ENCODE data around the gene TTLL4. TPM values are rescaled to one million over a fixed set of nuclear protein-coding genes. Genes with fewer than 3 reads are reported as not detected.

The TTLL4 gene
- total RNA-seq, 1 experiment from 2014 or later = 17.0 TPM

DNA sequence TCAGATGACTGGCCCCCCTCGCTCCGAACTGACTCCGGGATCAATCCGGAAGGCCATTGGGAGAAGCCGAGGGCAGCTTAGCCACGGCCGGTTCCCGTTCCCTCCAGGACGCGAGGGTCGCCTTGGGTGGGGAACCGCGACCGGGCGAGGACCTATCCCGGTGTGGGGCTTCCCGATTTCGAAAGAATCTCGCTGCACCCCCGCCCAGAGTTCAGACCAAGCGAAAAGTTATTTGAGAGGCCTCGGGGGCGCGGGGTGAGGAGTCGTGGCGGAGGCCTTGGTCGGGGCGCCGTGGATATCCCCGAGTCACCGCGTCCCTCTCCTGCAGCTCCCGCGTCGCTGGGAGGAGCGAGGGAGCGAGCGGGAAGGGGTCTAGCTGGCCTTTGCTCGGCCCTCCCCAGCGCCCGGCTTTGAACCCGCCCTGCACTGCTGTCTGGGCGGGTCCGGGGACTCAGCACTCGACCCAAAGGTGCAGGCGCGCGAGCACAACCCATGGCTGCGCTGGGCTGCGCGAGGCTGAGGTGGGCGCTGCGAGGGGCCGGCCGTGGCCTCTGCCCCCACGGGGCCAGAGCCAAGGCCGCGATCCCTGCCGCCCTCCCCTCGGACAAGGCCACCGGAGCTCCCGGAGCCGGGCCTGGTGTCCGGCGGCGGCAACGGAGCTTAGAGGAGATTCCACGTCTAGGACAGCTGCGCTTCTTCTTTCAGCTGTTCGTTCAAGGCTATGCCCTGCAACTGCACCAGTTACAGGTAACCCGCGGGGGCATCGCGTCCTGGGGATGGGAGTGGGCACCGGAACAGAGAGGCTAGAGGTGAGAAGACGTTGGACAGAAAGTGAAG is 71.3 kb downstream of the TTLL4 start, which contains the start of gene CYP27A1:
TSS of gene CYP27A1 (plus strand) at position 457 of the 837 bp plus-strand sequence. CDS start at position 493, 36 bp downstream.
- DNase-seq (ENCODE audit: low spot score) = no peak

DNA sequence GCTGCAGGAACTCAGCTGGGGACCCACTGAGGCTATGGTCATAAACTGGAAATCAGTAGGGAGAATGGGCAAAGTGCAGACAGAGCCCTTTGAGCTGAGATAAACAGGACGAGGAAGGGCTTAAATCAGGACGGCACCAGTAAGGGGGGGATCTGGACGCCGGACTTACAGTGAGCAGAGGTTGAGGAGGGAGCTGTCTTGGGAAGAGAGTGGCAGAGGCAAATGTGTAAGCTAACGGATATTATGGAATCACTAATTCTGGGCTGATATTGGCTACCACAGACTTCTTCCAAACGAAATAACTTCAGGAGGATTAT is 71.9 kb downstream of the TTLL4 start:
- DNase-seq (ENCODE audit: low spot score) = no peak

DNA sequence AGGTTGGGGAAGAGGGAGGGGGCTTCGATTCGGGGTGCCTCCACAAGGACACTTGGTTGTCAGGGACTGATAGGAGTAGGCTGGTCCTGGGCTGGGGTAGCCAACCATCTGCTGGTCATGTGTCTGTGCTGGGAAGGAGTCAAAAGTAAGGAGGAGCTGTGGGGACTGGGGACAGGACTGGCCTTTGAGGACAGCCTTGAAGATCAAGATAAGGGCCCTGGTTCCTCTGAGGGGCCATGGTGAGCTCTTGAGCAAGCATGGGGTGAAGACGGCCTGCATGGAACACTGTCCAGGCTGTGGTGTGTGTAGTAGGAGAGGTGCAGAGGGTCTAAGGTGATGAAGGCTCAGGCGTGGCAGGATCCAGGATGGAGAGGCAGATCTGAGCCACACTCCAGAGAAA is 73.1 kb downstream of the TTLL4 start:
- no peak for DNase-seq (ENCODE audit: low spot score)

DNA sequence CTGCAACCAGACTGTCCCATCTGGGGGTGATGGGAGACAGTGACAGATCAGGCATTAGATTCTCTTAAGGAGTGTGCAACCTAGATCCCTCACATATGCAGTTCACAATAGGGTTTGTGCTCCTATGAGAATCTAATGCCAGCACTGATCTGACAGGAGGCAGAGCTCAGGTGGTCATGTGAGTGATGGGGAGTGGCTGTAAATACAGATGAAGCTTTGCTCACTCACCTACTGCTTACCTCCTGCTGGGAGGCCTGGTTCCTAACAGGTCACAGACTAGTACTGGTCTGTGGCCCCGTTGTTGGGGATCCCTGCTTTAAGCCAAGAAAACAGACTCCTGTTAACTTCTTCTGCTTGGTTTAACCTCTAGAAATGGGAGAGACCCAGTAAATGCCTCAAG is 74.5 kb downstream of the TTLL4 start:
- DNase-seq (ENCODE audit: low spot score) = no peak

DNA sequence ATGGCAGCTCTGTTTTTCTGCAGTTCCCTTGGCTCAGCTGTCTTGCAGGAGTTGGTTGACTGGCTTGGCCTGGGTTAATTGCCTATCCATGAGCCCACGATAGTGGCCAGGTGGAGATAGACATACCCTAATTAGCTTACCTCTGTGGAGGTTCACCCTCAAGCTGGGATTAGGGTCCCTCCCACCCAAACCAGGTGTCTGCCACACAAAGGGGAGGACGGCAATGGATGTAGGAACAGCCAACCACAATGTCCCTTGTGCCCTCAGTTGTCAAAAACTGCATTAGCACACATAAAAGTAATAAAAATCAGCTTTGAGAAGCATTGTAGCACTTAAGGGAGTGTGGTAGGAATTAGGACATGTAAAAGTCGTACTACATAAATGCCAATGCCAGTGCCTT is 75.5 kb downstream of the TTLL4 start:
- no peak for DNase-seq (ENCODE audit: low spot score)

DNA sequence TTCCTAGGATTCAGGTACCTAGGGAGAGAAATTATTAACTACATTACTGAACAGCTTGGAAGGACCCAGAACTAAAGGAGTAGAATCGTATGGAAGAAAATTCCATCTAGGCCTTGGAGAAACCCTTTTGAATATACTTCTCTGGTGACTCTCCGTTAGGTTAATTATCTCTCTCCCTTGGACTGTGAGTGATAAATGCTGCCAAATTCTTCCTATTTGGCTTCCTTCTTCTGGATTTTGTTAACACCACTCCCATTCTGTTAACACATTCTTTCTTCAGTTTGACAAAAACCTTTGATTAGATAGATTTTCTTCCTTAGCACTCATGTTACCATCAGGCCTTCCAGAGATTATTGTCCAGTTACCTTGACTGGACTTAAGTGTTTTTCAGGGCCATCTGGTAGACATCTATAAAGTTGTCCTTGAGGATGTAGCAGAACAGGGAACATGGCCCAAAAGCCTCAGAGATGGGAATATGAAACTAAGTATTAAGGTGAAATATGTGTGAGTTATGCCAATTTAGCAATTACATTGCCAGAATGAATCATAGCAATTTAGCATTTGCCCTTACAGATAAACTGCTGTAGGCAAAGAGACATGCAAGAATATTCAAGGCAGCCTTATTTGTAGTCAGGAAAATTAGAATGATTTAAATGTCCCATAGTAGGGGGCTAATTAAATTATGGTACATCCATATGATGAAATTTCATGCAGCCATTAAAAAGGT is 78.1 kb downstream of the TTLL4 start:
- DNase-seq (ENCODE audit: low spot score) = no peak

DNA sequence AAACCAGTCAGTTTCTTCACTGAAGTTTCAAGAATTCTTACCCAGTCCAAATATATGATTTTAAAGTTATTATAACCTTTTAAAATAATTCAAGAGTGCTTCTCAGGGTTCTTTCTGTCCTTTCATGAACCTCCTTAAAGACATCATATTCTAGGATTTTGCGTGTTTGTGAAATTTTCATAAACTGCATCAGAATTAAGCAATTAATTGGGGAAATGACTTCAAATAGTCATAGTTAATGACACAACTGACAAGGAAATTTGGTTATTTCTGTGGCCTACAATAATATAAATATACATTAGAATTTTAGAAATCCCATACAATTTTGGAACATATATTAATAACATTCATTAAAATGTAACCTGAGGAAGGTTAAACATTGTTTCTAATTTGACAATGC is 81.8 kb downstream of the TTLL4 start:
- DNase-seq (ENCODE audit: low spot score) = no peak

DNA sequence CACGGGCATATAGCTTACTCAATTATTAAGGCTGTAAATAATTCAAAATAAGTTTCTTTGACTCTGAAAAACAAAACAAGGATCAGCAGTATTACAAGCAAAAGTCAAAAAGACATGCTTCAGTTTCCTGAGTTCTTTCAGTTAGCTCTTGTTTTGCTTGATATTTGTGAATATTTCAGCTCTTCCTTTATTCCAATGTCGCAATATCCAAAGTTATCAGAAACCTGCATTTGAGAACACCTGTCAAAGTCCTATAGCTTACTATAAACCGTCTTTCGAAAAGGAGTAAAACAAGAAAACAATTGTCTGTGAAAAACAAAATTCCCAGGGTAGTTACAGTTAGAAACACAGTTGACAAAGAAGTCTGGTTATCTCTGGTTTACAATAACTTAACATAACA is 86.1 kb downstream of the TTLL4 start:
- DNase-seq (ENCODE audit: low spot score) = no peak

DNA sequence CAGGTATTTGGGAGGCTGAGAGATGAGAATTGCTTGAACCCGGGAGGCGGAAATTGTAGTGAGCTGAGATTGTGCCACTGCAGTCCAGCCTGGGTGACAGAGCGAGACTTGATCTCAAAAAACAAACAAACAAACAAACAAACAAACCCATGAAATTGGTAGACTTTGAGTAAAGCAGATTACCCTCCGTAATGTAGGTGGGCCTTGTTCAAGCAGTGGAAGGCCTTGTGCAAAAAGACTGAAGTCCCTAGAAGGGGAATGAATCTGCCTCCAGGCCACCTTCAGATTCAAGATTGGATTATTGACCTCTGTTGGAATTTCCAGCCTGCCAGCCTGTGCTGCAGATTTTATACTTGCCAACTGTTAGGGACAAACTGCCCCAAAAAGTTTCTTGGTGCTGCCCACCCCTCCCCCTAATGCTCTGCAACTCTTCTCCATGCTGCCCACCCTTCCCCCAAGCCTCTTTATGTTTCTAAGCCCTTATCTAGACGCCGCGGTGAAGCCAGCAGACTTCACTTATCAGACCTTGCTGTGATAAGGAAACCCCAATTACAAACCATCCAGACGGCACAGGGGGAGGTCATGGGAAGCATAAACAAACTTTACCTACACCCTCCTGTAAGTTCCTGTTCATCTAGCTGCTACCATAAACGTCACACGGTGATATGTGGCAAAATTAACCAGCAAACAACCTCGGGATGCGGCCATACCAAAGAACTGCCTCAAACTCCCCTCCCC is 88.3 kb downstream of the TTLL4 start:
- DNase-seq (ENCODE audit: low spot score) = no peak

DNA sequence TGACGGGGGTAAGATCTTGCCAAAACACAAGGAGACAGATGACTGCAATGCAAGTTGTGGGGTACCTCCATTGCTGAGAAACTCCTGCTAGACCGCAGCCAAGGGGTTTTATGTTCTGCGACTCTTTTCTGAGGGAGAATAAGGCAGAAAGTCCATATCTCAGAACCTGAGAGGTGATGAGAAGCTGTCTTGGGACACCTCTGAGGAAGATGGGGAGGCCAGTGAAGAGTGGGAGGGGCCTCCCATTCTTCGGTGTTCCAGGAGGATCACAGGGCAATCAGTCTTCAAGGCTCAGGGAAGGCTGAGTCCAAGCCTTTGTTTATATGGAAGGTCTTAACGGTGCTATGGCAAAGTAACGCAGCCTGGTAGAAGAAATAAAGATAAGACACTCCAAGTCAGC is 89.4 kb downstream of the TTLL4 start:
- DNase-seq (ENCODE audit: low spot score) = no peak

DNA sequence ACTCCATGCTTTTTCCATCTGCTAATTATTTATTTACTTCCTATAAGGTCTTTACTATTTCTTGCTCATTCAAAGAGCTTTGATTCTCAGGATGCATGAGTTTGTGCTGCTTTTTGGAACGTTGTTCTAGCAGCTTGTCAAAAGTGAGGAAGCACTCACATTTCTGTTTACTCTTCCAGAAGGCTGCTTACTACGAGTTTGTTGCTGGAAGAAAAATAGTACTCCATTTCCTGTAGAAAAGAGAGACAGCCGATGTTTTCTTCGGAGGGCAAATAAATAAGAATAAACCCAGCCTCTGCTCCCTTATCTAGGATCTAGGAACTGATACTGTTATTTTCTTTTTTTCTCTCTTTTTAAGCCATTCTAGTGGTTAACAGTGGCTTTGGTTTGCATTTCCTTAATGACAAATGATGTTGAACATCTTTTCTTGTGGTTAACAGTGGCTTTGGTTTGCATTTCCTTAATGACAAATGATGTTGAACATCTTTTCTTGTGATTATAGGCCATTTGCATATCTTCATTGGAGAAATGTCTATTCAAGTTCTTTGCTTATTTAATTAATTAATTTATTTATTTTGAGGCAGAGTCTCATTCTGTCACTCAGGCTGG is 91.9 kb downstream of the TTLL4 start:
- DNase-seq (ENCODE audit: low spot score) = no peak

DNA sequence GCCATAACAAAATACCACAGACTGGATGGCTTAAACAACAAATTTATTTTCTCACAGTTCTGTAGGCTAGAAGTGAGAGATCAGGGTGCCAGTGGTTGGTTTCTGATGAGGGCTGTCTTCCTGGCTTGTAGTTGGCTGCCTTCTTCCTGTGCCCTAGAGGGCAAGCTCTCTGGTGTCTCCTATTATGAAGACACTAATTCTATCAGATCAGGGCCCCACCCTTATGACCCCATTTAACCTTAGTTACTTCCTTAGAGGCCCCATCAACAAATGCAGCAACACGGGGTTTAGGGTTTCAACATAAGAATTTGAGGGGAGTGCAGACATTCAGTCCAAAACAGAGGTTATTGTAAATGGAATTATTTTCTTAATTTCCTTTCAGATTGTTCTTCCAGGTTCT is 94.2 kb downstream of the TTLL4 start:
- no peak for DNase-seq (ENCODE audit: low spot score)

Other genes with a start within 250 kb of the TTLL4 start
- gene USP37, start 142.5 kb upstream of the TTLL4 start, total RNA-seq (2014; rRNA removed; shearing (Covaris generic)) = 7.6 and 14.7 TPM in 2 replicates
- gene CNOT9, start 142.0 kb upstream of the TTLL4 start, total RNA-seq (2014; rRNA removed; shearing (Covaris generic)) = 111 and 119 TPM in 2 replicates
- gene PLCD4, start 102.9 kb upstream of the TTLL4 start, total RNA-seq (2014; rRNA removed; shearing (Covaris generic)) = 0.29 and 1.3 TPM in 2 replicates
- 4.2 and 6.8 TPM in 2 replicates for gene ZNF142, start 51.2 kb upstream of the TTLL4 start, total RNA-seq (2014; rRNA removed; shearing (Covaris generic))
- gene BCS1L, start 51.2 kb upstream of the TTLL4 start, total RNA-seq (2014; rRNA removed; shearing (Covaris generic)) = 15.9 and 28.1 TPM in 2 replicates
- 35.2 and 59.5 TPM in 2 replicates for gene RNF25, start 38.8 kb upstream of the TTLL4 start, total RNA-seq (2014; rRNA removed; shearing (Covaris generic))
- gene STK36, start 38.7 kb upstream of the TTLL4 start, total RNA-seq (2014; rRNA removed; shearing (Covaris generic)) = 10.4 and 19.5 TPM in 2 replicates
- gene CYP27A1, start 71.3 kb downstream of the TTLL4 start, total RNA-seq (2014; rRNA removed; shearing (Covaris generic)) = 0.21 TPM in 1 of 2 replicates, not detected in the other
- not detected in 2 replicates for gene PRKAG3, start 121.0 kb downstream of the TTLL4 start, total RNA-seq (2014; rRNA removed; shearing (Covaris generic))
- 0.21 and 2.1 TPM in 2 replicates for gene WNT6, start 149.0 kb downstream of the TTLL4 start, total RNA-seq (2014; rRNA removed; shearing (Covaris generic))
- 0.12 TPM in 1 of 2 replicates, not detected in the other for gene WNT10A, start 170.0 kb downstream of the TTLL4 start, total RNA-seq (2014; rRNA removed; shearing (Covaris generic))
- 0.45 and 0.75 TPM in 2 replicates for gene CDK5R2, start 248.8 kb downstream of the TTLL4 start, total RNA-seq (2014; rRNA removed; shearing (Covaris generic))